HG03103 (cell line): Measurements from ENCODE around the gene STK32B.

Source experiments
- ATAC-seq: cut with Tn5 transposase; IDR thresholded peaks from one replicate; pipeline ENCODE4 v1.9.1; 2021; ENCODE audit warnings: low read depth; ENCODE audit not compliant: unreplicated experiment

Gene STK32B

GRCh38 chr4:5378002-5378401 is 326.7 kb downstream of the STK32B start:
- ATAC-seq: no peak

GRCh38 chr4:5379895-5380294 is 328.6 kb downstream of the STK32B start:
- no peak for ATAC-seq

DNA sequence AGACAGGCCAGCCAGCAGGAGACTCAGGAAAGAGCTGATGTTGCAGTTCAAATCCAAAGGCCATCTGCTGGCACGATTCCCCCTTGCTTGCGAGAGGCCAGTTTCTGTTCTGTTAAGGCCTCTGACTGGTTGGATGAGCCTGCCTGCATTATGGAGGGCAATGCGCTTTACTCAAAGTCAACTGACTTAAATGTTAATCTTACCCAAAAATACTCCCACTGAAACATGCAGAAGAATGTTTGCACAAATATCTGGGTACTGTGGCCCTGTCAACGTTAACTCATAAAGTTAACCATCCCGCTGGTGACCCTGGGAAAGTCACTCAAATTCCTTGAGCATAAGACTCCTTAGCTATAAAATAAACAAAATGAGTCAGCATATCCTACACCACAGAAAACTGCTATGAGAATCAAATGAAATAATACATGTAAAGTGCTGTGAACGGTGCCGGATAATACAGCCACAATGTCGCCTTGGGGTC is 330.7 kb downstream of the STK32B start:
- ATAC-seq: no peak

GRCh38 chr4:5383191-5383980 is 332.1 kb downstream of the STK32B start:
- no peak for ATAC-seq

GRCh38 chr4:5385741-5386311 is 334.5 kb downstream of the STK32B start:
- no peak for ATAC-seq

- ATAC-seq: no peak
Measured at GRCh38 chr4:5386921-5387320, 335.6 kb downstream of the STK32B start.

DNA sequence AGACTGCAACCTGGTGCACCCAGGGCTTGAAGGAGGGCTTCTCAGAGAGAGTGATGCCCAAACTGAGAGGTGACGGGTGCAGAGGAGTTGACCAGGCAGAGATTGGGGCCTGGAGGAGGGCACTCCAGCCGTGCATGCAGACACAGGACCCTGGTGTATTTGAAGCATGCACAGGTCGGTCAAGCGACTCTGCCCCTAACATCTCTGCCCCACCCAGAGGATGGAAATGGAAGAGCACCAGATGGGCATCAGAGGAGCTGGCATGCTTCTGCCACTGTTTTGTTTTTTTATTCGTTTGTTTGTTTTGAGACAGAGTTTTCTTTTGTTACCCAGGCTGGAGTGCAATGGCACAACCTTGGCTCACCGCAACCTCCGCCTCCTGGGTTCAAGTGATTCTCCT is 336.2 kb downstream of the STK32B start:
- no peak for ATAC-seq

DNA sequence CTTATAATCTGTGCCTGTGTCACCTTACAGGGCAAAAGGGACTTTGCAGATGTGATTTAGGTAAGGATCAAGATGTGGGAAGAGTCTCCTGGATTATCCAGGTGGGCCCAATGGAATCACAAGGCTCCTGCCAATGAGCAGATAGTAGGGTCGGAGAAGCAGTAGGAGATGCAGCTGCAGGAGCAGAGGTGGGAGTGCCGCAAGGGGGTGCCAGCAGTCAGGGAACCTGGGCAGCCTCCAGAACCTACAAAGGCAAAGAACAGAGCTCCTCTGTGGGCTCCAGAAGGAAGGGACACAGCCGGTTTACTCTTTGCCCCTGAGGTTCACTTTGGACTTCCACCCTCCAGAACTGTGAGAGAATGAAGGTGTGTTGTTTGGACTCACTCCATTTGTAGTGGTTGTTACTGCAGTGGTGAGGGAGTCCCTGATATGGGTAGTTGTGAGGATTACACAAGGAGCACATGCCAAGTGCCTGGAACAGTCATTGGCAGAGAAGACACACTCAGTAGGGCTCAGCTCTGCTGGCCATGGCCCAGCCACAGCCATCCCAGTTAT is 338.6 kb downstream of the STK32B start:
- ATAC-seq: no peak

DNA sequence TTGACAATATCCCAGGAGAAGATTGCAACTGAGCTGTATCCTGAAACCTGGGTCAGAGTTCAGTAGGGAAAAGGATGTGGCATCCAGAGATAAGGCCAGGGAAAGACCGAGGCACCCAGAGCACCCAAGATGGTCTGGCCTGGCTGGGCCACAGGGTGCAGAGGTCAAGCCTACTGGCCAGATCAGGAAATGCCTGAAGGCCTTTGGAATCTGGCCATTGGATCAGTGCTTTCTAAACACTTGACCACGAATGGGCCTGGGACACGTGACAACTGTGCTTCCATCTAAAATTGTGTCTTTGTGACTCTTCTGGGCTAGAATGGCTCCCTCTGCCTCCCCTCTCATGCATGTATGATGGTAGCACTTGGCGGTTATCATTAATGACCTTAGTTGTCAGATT is 340.2 kb downstream of the STK32B start:
- no peak for ATAC-seq

- no peak for ATAC-seq
Measured at GRCh38 chr4:5393911-5394513, 342.7 kb downstream of the STK32B start.

- no peak for ATAC-seq
Measured at GRCh38 chr4:5395781-5396180, 344.5 kb downstream of the STK32B start.

GRCh38 chr4:5398056-5398455 is 346.8 kb downstream of the STK32B start:
- ATAC-seq: no peak

- no peak for ATAC-seq
Measured at GRCh38 chr4:5399124-5399523, 347.8 kb downstream of the STK32B start.

- no peak for ATAC-seq
Measured at GRCh38 chr4:5399790-5400421, 348.6 kb downstream of the STK32B start.

DNA sequence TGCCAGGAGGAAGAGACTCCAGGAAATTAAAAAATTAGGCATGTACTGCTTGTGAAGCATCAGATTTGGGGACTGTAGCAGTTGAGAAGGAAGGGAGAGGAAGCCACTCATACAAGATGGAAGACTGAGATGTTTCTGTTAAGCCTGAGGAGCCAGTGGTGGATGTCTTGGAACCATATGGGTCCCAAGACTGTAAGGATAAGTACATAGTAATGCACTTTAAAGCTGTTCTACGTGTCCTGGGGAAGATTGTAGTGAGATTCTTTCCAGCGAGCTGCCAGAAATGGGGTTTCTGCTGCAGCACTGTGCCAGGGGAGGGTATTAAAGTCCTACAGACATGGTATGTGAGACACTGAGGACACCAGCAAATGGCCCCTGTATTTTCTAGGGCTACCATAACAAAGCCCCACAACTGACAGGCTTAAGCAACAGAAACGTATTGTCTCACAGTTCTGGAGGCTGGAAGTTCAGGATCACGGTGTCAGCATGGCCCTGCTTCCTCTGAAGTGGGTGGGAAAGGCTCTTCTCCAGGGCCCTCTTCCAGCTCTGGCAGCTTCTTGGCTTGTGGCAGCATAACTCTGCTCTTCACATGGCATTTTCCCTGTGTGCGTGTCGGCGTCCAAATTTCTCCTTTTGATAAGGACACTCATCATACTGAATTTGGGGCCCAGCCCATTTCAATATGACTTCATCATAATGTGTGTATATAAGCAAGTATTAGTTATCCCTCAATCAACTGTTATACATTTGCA is 352.6 kb downstream of the STK32B start:
- no peak for ATAC-seq

- no peak for ATAC-seq
Measured at GRCh38 chr4:5409237-5409636, 358.0 kb downstream of the STK32B start.

GRCh38 chr4:5409972-5410618 is 358.8 kb downstream of the STK32B start:
- no peak for ATAC-seq

- ATAC-seq: no peak
Measured at GRCh38 chr4:5412296-5412695, 361.0 kb downstream of the STK32B start.

GRCh38 chr4:5412751-5413150 is 361.5 kb downstream of the STK32B start:
- ATAC-seq: no peak

- ATAC-seq: no peak
Measured at GRCh38 chr4:5416637-5417036, 365.4 kb downstream of the STK32B start.
